HG03139 (cell line): ENCODE results near the gene CBLB.

Experiments used
- ATAC-seq: cut with Tn5 transposase; IDR thresholded peaks from one replicate; pipeline ENCODE4 v1.9.1; 2021; ENCODE audit not compliant: unreplicated experiment

CBLB gene

DNA sequence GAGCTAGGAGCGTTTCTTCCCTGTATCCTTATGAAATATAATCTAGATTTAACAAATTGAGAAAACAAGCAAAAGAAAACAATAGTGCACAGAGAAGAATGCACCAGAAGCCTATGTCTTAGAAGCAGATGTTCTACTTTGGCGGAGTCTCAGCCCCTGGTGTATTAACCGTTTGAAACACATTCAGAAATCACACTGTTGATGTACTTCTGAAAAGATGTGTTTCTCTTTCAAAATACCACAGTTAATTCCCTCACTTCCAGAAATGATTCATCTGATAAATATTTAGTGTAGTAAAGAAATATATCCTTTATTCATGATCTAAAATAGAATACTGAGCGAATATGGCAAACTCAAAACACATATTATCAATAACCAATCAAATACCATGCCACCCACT is 77.7 kb downstream of the CBLB start:
- ATAC-seq, result no peak

DNA sequence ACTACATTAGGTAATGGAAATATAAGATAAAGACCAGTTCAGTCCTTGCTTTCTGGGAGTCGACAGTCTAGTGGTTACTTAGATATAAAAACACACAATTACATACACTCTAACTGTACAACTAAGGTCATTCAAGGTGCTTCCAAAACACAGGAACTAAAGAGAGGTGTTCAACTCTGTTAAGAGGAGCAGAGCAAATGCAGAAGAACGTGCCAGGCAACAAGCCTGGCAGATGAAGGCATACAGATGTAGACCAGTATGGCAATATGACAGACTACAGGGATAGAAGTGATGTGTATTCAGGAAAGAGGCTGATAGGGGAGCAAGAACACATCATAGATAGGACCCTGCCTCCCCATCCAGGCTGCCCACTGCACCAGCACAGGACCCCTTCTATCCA is 78.3 kb downstream of the CBLB start:
- no peak for ATAC-seq

DNA sequence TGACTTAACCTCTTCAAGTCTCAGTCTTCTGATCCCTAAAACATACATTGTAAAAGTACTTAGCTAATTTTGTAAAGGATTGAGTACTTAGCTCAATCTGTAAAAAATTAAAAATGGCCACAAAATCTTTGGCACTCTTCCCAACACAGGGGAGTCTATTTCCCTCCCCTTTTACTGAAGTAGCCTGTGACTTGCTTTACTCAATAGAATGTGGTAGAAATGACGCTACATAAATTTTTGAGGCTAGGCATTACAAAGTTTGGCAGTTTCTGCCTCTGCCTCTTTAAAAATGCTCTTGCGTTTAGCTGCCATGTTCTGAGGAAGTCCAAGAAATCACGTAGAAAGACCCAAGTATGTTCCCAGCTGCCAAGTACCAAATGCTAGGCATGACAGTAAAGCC is 80.2 kb downstream of the CBLB start:
- no peak for ATAC-seq

DNA sequence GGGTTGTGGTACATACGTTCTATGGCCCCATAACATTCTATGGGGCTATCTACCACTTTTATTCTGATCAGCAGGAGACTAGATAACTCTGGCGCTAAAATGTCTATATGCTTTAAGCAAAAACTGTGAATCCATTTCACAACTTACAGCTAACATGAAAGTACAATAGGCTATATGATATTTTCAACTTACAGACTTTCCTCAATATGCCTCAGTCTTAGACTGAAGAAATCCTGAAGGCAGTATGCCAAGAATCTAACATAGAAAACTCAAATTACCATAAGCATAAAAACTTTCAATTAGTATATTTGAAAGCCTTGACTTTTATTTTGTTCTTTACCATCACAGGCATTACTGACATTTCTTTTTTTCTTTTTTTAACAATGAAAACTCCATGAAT is 81.4 kb downstream of the CBLB start:
- no peak for ATAC-seq

DNA sequence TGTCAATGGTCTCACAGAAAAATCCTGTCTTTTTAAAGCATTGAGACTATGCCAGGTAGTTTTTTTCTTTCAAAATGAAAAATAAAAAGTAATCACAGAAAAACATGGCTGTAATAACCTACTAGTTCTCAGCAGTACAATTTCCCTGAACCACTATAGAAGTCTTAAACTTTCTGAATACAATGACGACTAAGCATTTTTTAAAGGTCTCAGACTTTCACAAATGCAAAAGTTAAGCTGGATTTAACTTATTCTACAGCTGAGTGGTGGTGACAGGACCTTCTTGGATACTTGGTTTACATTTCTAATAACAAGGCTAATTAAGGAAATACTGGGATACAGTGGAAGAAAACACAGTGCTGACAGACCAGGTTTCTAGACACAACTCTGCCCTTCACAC is 81.8 kb downstream of the CBLB start:
- ATAC-seq, result no peak

DNA sequence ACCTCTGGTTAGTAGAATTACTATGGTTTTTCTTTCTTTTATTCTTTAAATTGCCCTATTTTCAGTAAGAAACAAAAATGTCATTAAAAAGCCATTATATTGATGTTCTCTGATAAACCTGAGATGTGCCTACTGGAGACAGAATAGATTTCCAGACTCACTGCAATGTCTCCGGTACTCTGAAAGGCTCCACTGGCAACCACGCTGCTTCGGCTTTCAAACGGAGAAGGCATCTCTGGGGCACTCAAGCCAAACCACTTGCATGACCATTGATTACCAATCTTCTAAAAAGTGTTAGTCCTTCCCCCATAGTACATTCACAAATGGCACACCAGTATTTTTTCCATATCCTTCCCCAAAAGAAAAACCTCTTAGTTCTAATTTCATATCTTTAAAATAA is 82.6 kb downstream of the CBLB start:
- ATAC-seq, result no peak

DNA sequence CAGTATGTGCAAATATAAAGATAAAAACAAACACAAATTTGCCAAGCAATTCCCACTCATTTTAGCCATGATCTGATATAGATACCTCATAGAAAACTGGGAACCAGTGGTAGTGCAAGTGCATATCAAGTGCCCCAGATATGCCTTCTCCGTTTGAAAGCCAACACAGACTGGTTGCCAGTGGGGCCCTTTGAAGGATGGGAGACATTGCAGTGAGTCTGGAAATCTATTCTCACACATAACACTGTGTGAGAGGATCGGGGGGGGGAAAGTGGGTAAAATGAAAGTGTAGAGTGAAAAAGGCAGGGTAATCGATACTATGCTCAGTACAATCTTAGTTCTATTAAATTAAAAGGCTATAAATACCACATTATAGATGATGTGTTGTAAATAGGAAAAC is 83.0 kb downstream of the CBLB start:
- ATAC-seq, result no peak

DNA sequence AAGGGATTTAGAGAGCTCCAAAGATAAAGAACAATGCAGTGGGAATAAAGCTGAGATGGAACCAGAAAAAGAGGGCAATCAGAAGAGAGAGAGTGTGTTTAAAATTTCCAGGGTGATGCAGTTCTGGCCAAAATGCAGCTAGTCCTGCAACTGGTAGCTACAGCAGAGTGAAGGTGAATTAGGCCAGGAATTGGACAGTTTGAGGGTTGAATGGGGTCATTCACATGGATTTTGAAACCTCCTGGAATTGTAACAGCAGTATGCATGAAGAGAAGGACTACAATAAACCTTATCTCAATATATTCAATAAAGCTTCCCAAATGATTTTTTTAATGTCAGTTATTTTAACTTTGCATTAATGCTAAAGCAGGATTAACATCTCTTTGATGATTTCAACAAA is 85.2 kb downstream of the CBLB start:
- no peak for ATAC-seq

DNA sequence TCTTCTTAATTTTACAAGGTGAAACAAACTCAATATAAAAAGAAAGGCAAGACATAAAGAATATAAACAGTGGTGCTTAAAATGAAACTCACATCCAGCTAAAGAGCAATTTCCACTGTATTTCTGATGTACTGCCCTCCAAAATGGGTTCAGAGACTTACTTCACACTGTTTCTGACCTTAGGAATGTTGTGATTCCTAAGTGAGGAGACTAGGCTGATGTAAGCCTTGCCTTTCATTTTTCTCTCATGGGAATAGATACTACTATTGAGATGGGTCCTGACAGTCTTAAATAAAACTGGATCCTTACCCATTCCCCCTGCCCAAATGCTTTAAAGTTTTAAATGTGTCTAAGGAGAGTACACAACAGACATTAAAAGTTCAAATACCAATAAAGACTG is 86.9 kb downstream of the CBLB start:
- ATAC-seq, result no peak

DNA sequence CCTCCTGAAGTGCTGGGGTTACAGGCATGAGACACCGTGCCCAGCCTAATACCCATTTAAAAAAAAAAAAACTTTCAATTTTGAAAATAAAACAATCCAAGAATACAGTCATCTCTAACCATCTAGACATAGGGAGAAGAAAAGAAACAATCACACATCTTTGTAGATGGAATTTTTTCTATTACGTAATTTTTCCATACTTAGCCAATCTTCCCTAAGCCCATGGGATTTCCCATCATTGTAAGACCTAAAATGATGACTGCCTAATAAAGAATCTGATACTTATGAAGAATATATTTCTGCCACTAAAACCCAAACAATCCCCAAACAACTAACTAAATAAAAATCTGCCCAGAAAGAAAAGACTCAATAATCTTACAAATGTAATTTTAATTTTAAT is 88.7 kb downstream of the CBLB start:
- no peak for ATAC-seq

DNA sequence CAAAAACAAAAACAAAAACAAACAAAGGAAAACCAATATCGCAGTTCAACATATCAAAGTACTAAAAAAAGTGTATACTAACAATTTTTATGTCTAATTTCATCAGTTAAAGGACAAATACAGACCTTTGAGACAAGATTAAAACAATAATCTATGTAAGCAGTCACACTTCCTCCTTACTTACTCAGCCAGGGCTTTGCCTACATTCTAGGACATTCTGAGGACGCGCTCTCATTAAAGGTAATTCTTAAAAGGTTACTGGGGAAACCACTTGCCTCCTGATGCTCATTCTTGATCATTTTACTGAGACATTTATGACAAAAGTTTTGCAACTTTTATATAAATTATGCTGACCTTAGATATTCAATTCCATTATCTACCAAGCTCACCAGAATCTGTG is 93.4 kb downstream of the CBLB start:
- no peak for ATAC-seq

DNA sequence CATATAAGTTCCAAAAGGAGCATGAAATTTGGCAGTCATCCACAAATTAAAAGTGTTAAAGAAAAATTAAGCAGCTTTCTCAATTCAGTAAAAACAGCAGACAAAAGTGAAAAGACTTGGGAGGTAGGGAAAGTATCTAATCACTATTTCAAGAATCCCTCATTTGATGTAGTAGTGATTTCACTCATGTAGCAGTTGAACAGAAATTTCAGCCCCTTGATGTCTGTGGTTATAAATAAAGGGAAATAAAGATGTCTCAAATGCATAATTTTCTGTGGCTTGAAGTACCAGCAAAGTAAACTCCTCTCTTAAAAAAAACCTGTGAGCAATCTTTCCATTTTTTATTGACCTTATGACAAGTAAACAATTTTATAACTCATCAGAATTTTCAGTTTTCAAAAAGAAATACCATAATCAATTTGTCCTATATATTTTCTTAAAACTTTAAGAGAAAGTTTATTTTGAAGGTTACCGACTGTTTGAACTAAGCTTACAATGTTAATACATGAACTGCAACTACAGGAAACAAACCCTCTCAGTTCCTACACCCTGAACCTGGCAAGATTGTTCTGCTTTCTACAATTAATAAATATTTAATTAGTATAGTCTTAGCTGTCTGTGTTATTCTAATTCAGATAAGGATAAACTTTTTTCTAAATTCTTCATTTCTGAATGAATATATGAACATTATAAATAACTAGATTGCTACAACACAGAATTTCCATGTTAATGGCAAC is 94.2 kb downstream of the CBLB start:
- no peak for ATAC-seq

DNA sequence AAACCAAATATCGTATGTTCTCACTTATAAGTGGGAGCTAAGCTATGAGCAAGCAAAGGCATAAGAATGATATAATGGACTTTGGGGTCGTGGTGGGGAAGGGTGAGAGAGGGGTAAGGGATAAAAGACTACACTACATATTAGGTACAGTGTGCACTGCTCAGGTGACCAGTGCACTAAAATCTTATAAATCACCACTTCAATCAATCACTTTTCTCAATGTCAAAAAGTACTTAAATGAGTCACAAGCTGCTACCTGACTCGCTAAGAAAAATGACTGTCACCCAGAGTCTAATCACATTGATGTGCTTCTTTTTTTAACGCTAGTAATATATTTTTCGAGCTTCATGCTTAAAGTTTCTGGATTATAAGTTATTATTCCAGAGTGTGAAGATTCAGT is 95.5 kb downstream of the CBLB start:
- ATAC-seq, result no peak

DNA sequence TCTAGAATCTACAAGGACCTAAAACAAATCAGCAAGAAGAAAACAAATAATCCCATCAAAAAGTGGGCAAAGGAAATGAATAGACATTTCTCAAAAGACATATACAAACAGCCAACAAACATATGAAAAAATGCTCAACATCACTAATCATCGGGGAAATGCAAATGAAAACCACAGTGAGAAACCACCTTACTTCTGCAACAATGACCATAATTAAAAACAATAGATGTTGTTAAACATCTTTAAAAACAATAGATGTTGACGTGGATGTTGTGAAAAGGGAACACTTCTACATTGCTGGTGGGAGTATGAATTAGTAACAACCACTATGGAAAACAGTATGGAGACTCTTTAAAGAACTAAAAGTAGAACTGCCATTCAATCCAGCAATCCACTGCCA is 96.2 kb downstream of the CBLB start:
- ATAC-seq, result no peak

DNA sequence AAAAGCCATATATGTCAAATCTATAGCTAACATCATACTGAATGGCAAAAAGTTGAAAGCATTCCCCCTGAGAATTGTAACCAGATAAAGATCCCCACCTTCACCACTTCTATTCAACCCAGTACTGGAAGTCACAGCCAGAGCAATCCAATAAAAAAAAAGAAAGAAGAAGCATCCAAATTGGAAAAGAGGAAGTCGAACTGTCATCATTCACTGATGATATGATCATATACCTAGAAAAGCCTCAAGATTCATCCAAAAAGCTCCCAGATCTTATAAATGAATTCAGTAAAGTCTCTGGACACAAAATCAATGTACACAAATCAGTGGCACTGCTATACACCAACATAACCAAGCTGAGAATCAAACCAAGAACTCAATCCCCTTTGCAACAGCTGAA is 97.4 kb downstream of the CBLB start:
- ATAC-seq, result no peak

DNA sequence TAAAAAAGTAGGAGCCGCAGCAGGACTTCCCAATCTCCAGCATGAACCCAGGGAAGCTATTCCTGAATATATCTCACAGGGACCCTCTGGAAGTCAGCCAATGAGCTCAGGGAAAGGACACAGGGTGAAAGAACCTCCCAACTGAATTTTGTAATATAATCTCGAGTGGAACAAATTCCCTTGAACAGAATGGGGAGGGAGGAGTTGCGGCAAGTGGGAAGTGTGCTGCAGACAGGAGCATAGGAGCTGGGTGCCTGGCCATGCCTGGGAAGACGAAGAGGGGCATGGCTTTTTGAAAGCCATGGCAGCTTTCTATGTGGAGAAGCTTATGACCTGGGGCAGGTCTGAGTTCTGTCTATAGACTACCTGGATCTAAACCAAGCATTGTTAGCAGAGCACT is 98.4 kb downstream of the CBLB start:
- no peak for ATAC-seq

DNA sequence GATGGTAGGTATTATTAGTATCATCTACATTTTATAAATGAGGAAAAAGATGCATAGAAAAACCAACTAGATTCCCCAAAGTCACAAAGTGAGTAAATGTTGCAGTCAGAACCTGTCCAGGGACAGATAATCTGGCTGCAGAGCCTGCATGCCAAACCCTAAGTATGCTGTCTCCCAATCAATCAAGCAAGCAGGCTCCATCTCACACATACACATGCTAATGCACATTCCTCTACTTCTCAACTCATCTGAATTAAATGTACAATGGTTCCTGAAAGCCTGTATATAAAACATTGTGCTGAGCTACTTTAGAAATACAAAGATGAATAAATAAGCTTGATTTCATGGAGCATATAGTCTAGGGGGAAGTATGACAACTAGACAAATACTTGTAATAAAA is 101.0 kb downstream of the CBLB start:
- ATAC-seq, result no peak

DNA sequence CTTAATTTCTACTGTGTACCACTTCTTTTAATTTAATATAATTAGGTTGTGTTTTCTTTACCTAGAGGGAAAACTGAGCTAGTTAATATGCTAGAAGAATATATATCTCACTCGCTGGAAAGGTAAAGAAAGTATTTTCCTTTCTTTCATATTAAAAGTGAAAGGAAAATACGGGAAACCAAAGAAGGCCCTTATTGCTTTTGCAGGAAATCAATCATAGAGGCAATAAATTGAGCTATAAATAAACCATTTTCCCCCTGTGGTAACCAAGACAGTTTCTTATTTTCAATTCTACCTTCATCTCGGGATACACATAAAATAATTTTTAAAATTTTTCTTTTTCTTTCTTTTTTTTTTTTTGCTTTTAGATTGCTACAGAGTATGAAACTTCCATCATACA is 101.6 kb downstream of the CBLB start:
- ATAC-seq, result no peak

DNA sequence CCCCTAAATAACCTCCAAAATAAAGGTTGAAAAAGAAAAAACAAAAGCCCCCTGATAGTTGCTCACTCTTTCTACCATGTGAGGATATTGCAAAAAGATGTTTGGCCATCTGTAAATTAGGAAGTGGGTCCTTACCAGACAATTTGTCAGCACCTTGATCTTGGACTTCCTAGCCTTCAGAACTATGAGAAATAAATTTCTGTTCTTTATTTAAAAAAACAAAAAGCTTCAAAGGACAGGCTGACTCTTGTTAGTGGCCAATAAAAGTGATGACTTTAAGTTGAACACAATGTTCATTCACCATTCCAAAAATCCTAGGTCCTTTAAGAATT is 103.5 kb downstream of the CBLB start:
- ATAC-seq, result no peak

DNA sequence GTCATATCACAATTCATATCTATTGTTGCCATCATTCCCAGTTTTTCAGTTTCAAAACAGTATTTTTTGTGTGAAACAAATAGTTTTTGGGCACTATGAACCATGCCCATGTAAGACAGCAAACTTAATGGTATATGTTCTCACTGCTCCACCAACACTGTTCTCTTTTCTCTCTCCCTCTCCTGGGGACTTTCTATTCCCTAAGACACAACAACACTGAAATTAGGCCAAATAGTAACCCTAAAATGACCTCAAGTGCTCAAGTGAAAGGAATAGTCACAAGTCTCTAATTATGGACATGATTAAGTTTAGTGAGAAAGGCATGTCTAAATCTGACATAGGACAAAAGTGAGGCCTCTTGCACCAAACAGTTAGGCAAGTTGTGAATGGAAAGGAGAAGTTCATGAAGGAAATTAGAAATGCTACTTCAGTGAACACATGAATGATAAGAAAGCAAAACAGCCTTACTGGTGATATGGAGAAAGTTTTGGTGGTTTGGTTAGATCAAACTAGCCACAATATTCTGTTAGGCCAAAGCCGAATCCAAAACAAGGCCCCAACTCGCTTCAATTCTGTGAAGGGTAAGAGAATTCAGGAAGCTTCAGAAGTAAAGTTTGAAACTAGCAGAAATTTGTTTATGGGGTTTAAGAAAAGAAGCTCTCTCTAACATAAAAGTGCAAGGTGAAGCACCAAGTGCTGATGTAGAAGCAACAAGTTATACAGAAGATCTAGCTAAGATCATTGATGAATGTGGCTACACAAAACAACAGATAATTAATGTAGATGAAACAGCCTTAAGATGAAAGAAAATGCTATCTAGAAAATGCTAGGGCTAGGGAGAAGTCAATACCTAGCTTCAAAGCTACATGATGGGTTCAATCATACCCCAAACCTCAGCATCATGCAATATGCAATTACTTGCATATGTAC is 104.2 kb downstream of the CBLB start:
- no peak for ATAC-seq

DNA sequence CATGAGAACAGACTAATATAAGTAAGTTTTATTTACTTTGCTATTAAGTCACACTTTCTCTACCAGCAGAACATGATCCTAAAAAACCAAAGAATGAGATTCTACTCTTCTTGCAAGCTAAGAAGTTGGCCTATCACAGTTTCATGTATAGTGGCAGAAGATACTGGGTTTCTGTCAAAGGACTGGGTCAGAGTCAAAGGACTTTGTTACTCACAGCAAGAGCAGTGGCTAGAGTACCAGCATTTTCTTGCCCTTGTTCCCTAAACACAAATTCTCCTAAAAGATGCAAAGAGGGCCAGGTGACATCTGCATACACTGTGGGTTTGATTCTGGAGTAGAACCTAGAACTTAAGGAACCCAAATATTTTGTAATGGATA is 105.2 kb downstream of the CBLB start:
- no peak for ATAC-seq

DNA sequence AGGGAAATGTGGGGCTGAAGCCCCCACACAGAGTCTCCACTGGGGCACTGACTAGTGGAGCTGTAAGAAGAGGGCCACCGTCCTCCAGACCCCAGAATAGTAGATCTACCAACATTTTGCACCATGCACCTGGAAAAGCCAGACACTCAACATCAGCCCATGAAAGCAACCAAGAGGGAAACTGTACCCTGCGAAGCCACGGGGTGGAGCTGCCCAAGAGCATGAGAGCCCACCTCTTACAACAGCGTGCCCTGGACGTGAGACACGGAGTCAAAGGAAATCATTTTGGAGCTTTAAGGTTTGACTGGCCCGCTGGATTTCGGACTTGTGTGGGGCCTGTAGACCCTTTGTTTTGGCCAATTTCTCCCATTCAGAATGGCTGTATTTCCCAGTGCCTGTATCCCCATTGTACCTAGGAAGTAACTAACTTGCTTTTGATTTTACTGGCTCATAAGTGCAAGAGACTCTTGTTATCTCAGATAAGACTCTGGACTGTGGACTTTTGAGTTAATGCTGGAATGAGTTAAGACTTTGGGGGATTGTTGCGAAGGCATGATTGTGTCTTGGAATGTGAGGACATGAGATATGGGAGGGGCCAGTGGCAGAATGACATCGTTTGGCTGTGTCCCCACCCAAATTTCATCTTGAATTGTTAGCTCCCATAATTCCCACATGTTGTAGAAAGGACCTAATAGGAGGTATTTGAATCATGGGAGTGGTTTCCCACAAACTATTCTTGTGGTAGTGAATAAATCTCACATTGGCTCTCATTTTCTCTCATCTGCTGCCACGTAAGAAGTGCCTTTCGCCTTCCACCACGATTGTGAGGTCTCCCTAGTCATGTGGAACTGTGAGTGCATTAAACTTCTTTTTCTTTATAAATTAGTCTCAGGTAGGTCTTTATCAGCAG is 105.8 kb downstream of the CBLB start:
- ATAC-seq, result no peak
